Activated CD4-positive, alpha-beta T cell treated with anti-CD3 and anti-CD28 coated beads, Interleukin-2, amount 10 ng/mL, durations not matched to agents 7 days and 5 days (primary cell): ENCODE results near the gene KIAA1958. TPM values are rescaled to one million over a fixed set of nuclear protein-coding genes. Genes with fewer than 3 reads are reported as not detected.
A peak's percentile ranks its signal among the peaks of the same experiment; 100 is the strongest.

Source experiments
- CTCF ChIA-PET: fragments of 350-600 bp; sonication (Branson Sonifier 250); formaldehyde crosslinking; loops from one replicate; lab custom pipeline; 2021; ENCODE audit warnings: antibody characterized with exemption; lab: Charles Lee
- POLR2A ChIA-PET: fragments of 350-600 bp; sonication (Branson Sonifier 250); formaldehyde crosslinking; loops from one replicate; lab custom pipeline; 2021; ENCODE audit warnings: antibody characterized with exemption; lab: Charles Lee
- DNase-seq: peaks from one replicate; pipeline ENCODE4 v3.0.0-alpha.2; 2020
- H3K27ac Mint-ChIP-seq: one replicate; pipeline ENCODE4 v1.8.0; 2021; ENCODE audit warnings: mild to moderate bottlenecking, moderate library complexity, mixed read lengths
- H3K27me3 Mint-ChIP-seq: one replicate; pipeline ENCODE4 v1.8.0; 2021; ENCODE audit warnings: mixed read lengths
- H3K36me3 Mint-ChIP-seq: one replicate; pipeline ENCODE4 v1.8.0; 2021; ENCODE audit warnings: low read depth, mixed read lengths
- H3K4me1 Mint-ChIP-seq: one replicate; pipeline ENCODE4 v1.8.0; 2021; ENCODE audit warnings: mixed read lengths
- H3K4me3 Mint-ChIP-seq: one replicate; pipeline ENCODE4 v1.8.0; 2021; ENCODE audit warnings: mild to moderate bottlenecking, moderate library complexity, mixed read lengths
- H3K9me3 Mint-ChIP-seq: one replicate; pipeline ENCODE4 v1.8.0; 2021; ENCODE audit warnings: mixed read lengths
- total RNA-seq, 2 experiments: library from RNA; stranded (reverse); gene quantifications; one replicate each; pipeline ENCODE4 v1.2.3, GENCODE V29; 2021

KIAA1958 gene
- total RNA-seq, 2 experiments from 2014 or later = 6.5 to 6.8 TPM

GRCh38 chr9:112552229-112553056 is 65.8 kb downstream of the KIAA1958 start:
- ChIA-PET POLR2A (no interaction called here), CTCF (no interaction called here)
- Mint-ChIP-seq H3K4me3 (no peak overlapping the region), H3K9me3 (no peaks in the 10 kb centered on the region), H3K36me3 (no peaks in the 10 kb centered on the region), H3K27me3 (no peaks in the 10 kb centered on the region), H3K4me1 (peaks cover 2% of the 10 kb centered on the region), H3K27ac (no peak overlapping the region)
- no peak for DNase-seq

GRCh38 chr9:112553256-112553826 is 66.7 kb downstream of the KIAA1958 start:
- ChIA-PET CTCF (interaction anchor here (0.6 kb wide), 1 partner anchor 104 kb away, joined by 3 read pairs; no protein-coding TSS in a partner anchor), POLR2A (no interaction called here)
- Mint-ChIP-seq H3K27me3 (no peaks in the 10 kb centered on the region), H3K4me1 (peaks cover 2% of the 10 kb centered on the region), H3K36me3 (no peaks in the 10 kb centered on the region), H3K27ac (no peak overlapping the region), H3K4me3 (no peak overlapping the region), H3K9me3 (no peaks in the 10 kb centered on the region)
- DNase-seq = no peak

GRCh38 chr9:112554516-112554915 is 67.9 kb downstream of the KIAA1958 start:
- no peak overlapping the region for H3K27ac Mint-ChIP-seq
- H3K27me3 Mint-ChIP-seq = no peaks in the 10 kb centered on the region
- H3K36me3 Mint-ChIP-seq = no peaks in the 10 kb centered on the region
- ChIA-PET POLR2A (no interaction called here), CTCF (no interaction called here)
- H3K4me3 Mint-ChIP-seq = no peak overlapping the region
- H3K4me1 Mint-ChIP-seq = peaks cover 2% of the 10 kb centered on the region
- H3K9me3 Mint-ChIP-seq = no peaks in the 10 kb centered on the region
- no peak for DNase-seq

- ChIA-PET CTCF (no interaction called here), POLR2A (no interaction called here)
- Mint-ChIP-seq H3K4me1 (peaks cover 2% of the 10 kb centered on the region), H3K27ac (no peak overlapping the region), H3K36me3 (no peaks in the 10 kb centered on the region), H3K4me3 (no peak overlapping the region), H3K9me3 (no peaks in the 10 kb centered on the region), H3K27me3 (no peaks in the 10 kb centered on the region)
- DNase-seq = no peak
Observed at GRCh38 chr9:112555101-112555643, 68.5 kb downstream of the KIAA1958 start.

- H3K36me3 Mint-ChIP-seq = no peaks in the 10 kb centered on the region
- ChIA-PET CTCF (no interaction called here), POLR2A (no interaction called here)
- DNase-seq = no peak
- no peaks in the 10 kb centered on the region for H3K9me3 Mint-ChIP-seq
- H3K27me3 Mint-ChIP-seq = no peaks in the 10 kb centered on the region
- peaks cover 2% of the 10 kb centered on the region for H3K4me1 Mint-ChIP-seq
- H3K27ac Mint-ChIP-seq = peak overlapping the region; percentile 42
- H3K4me3 Mint-ChIP-seq = no peak overlapping the region
Observed at GRCh38 chr9:112555844-112556482, 69.3 kb downstream of the KIAA1958 start.

- Mint-ChIP-seq H3K36me3 (no peaks in the 10 kb centered on the region), H3K4me3 (no peak overlapping the region), H3K4me1 (peaks cover 2% of the 10 kb centered on the region), H3K27ac (no peak overlapping the region), H3K27me3 (no peaks in the 10 kb centered on the region), H3K9me3 (no peaks in the 10 kb centered on the region)
- CTCF ChIA-PET = no interaction called here
- POLR2A ChIA-PET = no interaction called here
- DNase-seq = no peak
Observed at GRCh38 chr9:112556497-112557442, 70.1 kb downstream of the KIAA1958 start.

GRCh38 chr9:112558476-112558875 is 71.8 kb downstream of the KIAA1958 start:
- H3K4me3 Mint-ChIP-seq = no peak overlapping the region
- ChIA-PET POLR2A (no interaction called here), CTCF (interaction anchor here (0.6 kb wide), 1 partner anchor 45 kb away, joined by 3 read pairs; no protein-coding TSS in a partner anchor)
- H3K36me3 Mint-ChIP-seq = no peaks in the 10 kb centered on the region
- no peak overlapping the region for H3K27ac Mint-ChIP-seq
- no peaks in the 10 kb centered on the region for H3K27me3 Mint-ChIP-seq
- no peaks in the 10 kb centered on the region for H3K9me3 Mint-ChIP-seq
- peaks cover 2% of the 10 kb centered on the region for H3K4me1 Mint-ChIP-seq
- DNase-seq = no peak

GRCh38 chr9:112558978-112559377 is 72.4 kb downstream of the KIAA1958 start:
- no peaks in the 10 kb centered on the region for H3K27me3 Mint-ChIP-seq
- no peak overlapping the region for H3K27ac Mint-ChIP-seq
- POLR2A ChIA-PET = no interaction called here
- no peaks in the 10 kb centered on the region for H3K9me3 Mint-ChIP-seq
- CTCF ChIA-PET = no interaction called here
- no peak overlapping the region for H3K4me3 Mint-ChIP-seq
- DNase-seq = no peak
- no peaks in the 10 kb centered on the region for H3K36me3 Mint-ChIP-seq
- H3K4me1 Mint-ChIP-seq = peaks cover 2% of the 10 kb centered on the region

- Mint-ChIP-seq H3K9me3 (no peaks in the 10 kb centered on the region), H3K4me1 (peaks cover 2% of the 10 kb centered on the region), H3K27ac (no peak overlapping the region), H3K4me3 (no peak overlapping the region), H3K36me3 (no peaks in the 10 kb centered on the region), H3K27me3 (no peaks in the 10 kb centered on the region)
- POLR2A ChIA-PET = no interaction called here
- no peak for DNase-seq
- CTCF ChIA-PET = no interaction called here
Observed at GRCh38 chr9:112559629-112560413, 73.2 kb downstream of the KIAA1958 start.

GRCh38 chr9:112562235-112562958 is 75.8 kb downstream of the KIAA1958 start:
- no peak overlapping the region for H3K4me3 Mint-ChIP-seq
- H3K36me3 Mint-ChIP-seq = no peaks in the 10 kb centered on the region
- H3K27ac Mint-ChIP-seq = no peak overlapping the region
- H3K27me3 Mint-ChIP-seq = no peaks in the 10 kb centered on the region
- no peaks in the 10 kb centered on the region for H3K4me1 Mint-ChIP-seq
- no peak for DNase-seq
- no peaks in the 10 kb centered on the region for H3K9me3 Mint-ChIP-seq
- CTCF ChIA-PET = no interaction called here
- POLR2A ChIA-PET = no interaction called here

- Mint-ChIP-seq H3K36me3 (no peaks in the 10 kb centered on the region), H3K4me1 (no peaks in the 10 kb centered on the region), H3K27me3 (no peaks in the 10 kb centered on the region), H3K4me3 (no peak overlapping the region), H3K9me3 (no peaks in the 10 kb centered on the region), H3K27ac (no peak overlapping the region)
- ChIA-PET POLR2A (no interaction called here), CTCF (no interaction called here)
- no peak for DNase-seq
Observed at GRCh38 chr9:112569186-112569585, 82.6 kb downstream of the KIAA1958 start.
